ENCODE data around the gene MACROD1.

DNA sequence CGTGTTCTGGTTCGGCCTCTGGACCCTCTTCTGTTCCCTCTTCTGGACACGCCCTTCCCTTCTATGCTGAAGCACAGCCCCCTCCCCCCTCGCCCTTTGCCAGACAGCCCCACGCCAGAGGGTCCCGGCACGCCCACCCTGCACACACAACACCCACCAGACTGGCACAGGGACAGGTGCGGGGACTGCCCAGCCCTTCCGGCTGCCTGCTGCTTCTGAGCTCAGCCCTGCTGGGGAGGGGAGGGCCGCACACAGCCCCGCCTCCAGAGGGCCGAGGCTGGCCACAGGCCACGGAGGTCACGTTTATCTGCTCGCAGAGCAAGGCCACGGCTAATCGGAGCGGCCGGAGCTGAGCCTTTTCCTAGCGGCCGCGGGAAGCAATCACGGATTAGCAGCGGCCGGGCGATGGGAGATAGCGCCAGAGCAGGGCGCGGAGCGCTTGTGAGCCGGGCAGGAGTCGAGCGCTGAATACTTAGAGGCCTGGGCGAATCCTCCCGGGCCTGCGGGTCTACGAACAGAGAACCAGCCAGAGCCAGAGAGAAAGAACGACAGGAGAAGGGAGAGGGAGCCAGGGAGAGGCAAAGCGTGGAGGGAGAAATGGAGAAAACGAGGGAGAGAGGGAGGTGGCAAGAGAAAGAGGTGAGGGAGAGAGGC lies 158.2 kb downstream of the MACROD1 start:
- TF ChIP-seq, protein P1, sequence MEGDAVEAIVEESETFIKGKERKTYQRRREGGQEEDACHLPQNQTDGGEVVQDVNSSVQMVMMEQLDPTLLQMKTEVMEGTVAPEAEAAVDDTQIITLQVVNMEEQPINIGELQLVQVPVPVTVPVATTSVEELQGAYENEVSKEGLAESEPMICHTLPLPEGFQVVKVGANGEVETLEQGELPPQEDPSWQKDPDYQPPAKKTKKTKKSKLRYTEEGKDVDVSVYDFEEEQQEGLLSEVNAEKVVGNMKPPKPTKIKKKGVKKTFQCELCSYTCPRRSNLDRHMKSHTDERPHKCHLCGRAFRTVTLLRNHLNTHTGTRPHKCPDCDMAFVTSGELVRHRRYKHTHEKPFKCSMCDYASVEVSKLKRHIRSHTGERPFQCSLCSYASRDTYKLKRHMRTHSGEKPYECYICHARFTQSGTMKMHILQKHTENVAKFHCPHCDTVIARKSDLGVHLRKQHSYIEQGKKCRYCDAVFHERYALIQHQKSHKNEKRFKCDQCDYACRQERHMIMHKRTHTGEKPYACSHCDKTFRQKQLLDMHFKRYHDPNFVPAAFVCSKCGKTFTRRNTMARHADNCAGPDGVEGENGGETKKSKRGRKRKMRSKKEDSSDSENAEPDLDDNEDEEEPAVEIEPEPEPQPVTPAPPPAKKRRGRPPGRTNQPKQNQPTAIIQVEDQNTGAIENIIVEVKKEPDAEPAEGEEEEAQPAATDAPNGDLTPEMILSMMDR (IDR thresholded peaks at IDR 0.05; ENCODE audit: poor library complexity): no peak
- no peak for TF ChIP-seq EZH2 (IDR thresholded peaks at IDR 0.05; ENCODE audit: borderline replicate concordance)

Data from hepatocyte (in vitro differentiated cells).